ENCODE measurements around the gene CEP83.

GRCh38 chr12:94266796-94267536 is 192.7 kb downstream of the CEP83 start:
- TF ChIP-seq CTCF (IDR thresholded peaks at IDR 0.05; ENCODE audit: borderline replicate concordance, extremely low read depth, low read length, poor library complexity, severe bottlenecking): no peak
- TF ChIP-seq EZH2 (IDR thresholded peaks at IDR 0.05; ENCODE audit: borderline replicate concordance, low read depth, low read length, severe bottlenecking): no peak

All from DND-41 (cell line).